Erythroblast (primary cell): ENCODE results near the gene AOX1.

Source experiments
- GATA1 ChIP-seq: IDR thresholded peaks from 2 replicates; pipeline ENCODE4 v1.6.1; 2011; ENCODE audit warnings: low read depth, mild to moderate bottlenecking, control low read depth, low read length, moderate library complexity
- POLR2A ChIP-seq: IDR thresholded peaks from 2 replicates; pipeline ENCODE4 v1.6.1; 2011; ENCODE audit warnings: mild to moderate bottlenecking, low read length

DNA sequence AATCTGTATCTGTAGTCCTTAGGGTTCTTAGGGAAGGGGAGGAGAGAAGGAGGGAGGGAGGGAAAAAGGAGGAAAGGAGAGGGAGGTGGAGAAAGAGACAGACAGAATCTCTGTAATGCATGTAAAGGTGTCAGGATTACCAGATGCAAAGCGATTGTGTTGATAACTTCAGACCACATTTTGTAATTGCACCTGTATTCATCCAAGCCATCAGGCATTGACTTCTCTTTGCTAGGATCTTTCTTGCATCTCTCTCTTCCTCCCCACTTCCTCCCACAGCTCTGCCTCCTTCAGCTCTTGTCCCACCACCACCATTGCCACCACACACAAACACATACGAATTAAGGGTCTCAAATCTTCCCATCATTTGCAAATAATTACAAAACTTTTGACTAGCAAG is 91.4 kb downstream of the AOX1 start:
- no peak for TF ChIP-seq POLR2A
- no peak for TF ChIP-seq GATA1
